OCI-LY1 (cell line): ENCODE data around the gene PHACTR4.
"Not testable (repeated sequence)": the region's sequence is repeated elsewhere in the genome, so short reads cannot be mapped to it uniquely, and the experiment has no call there.

Source experiments
- H2AFZ ChIP-seq: fragments of 200-600 bp; sonication (generic), shearing (Covaris generic); 2 replicates; pipeline ENCODE4 v1.6.0; 2014; ENCODE audit warnings: antibody characterized with exemption, mild to moderate bottlenecking, low read length
- H3F3A ChIP-seq: fragments of 200-600 bp; sonication (generic), shearing (Covaris generic); 2 replicates; pipeline ENCODE4 v1.6.0; 2014; ENCODE audit warnings: mild to moderate bottlenecking, antibody characterized with exemption, low read length, moderate library complexity; ENCODE audit not compliant: insufficient read depth
- H3K27ac ChIP-seq: fragments of 200-600 bp; sonication (generic); 2 replicates; pipeline ENCODE4 v1.5.1; 2014; ENCODE audit warnings: low read length, mixed run types, mild to moderate bottlenecking, low read depth; ENCODE audit not compliant: poor library complexity, severe bottlenecking
- H3K27me3 ChIP-seq: fragments of 200-600 bp; sonication (generic); 2 replicates; pipeline ENCODE4 v1.6.0; 2014; ENCODE audit warnings: antibody characterized with exemption, mild to moderate bottlenecking, low read length, moderate library complexity; ENCODE audit not compliant: insufficient read depth
- H3K36me3 ChIP-seq: fragments of 200-600 bp; sonication (generic); 2 replicates; pipeline ENCODE4 v1.6.1; 2014; ENCODE audit warnings: mild to moderate bottlenecking, antibody characterized with exemption, low read length, moderate library complexity, mixed read lengths; ENCODE audit not compliant: insufficient read depth
- H3K4me1 ChIP-seq: fragments of 200-600 bp; sonication (generic); 2 replicates; pipeline ENCODE4 v1.5.1; 2014; ENCODE audit warnings: mild to moderate bottlenecking, low read length, moderate library complexity; ENCODE audit not compliant: insufficient read depth, severe bottlenecking
- H3K4me2 ChIP-seq: fragments of 200-600 bp; sonication (generic), shearing (Covaris generic); 2 replicates; pipeline ENCODE4 v1.6.1; 2014; ENCODE audit warnings: low read length
- H3K4me3 ChIP-seq: fragments of 200-600 bp; sonication (generic); 2 replicates; pipeline ENCODE4 v1.5.1; 2014; ENCODE audit warnings: low read length, low read depth, mild to moderate bottlenecking, mixed read lengths; ENCODE audit not compliant: poor library complexity, severe bottlenecking
- H3K79me2 ChIP-seq: fragments of 200-600 bp; shearing (Covaris generic); 2 replicates; pipeline ENCODE4 v1.6.1; 2016; ENCODE audit warnings: mixed run types, low read length, mixed read lengths; ENCODE audit not compliant: insufficient read depth
- H3K9ac ChIP-seq: fragments of 200-600 bp; sonication (generic), shearing (Covaris generic); 2 replicates; pipeline ENCODE4 v1.6.1; 2014; ENCODE audit warnings: mild to moderate bottlenecking, low read length, mixed read lengths
- H3K9me2 ChIP-seq: fragments of 200-600 bp; sonication (generic), shearing (Covaris generic); 2 replicates; pipeline ENCODE4 v1.6.1; 2014; ENCODE audit warnings: low read depth, mild to moderate bottlenecking, low read length, mixed read lengths
- H3K9me3 ChIP-seq: fragments of 200-600 bp; shearing (Covaris generic); 2 replicates; pipeline ENCODE4 v1.6.1; 2014; ENCODE audit warnings: low read length, mixed read lengths
- H4K20me1 ChIP-seq: fragments of 200-600 bp; sonication (generic), shearing (Covaris generic); 2 replicates; pipeline ENCODE4 v1.6.0; 2016; ENCODE audit warnings: mild to moderate bottlenecking, low read length; ENCODE audit not compliant: insufficient read depth
- EZH2 ChIP-seq: fragments of 200-600 bp; sonication (generic), shearing (Covaris generic); IDR thresholded peaks from 2 replicates; pipeline ENCODE4 v1.8.0; 2017; ENCODE audit warnings: borderline replicate concordance, mixed run types, mild to moderate bottlenecking, antibody characterized with exemption, low read length, moderate library complexity, mixed read lengths
- TF ChIP-seq, protein P1 (sequence below): fragments of 200-600 bp; sonication (generic), shearing (Covaris generic); IDR thresholded peaks from 2 replicates; pipeline ENCODE4 v1.5.1; 2017; ENCODE audit warnings: mild to moderate bottlenecking, antibody characterized with exemption, low read length, moderate library complexity, mixed read lengths

The PHACTR4 gene

DNA sequence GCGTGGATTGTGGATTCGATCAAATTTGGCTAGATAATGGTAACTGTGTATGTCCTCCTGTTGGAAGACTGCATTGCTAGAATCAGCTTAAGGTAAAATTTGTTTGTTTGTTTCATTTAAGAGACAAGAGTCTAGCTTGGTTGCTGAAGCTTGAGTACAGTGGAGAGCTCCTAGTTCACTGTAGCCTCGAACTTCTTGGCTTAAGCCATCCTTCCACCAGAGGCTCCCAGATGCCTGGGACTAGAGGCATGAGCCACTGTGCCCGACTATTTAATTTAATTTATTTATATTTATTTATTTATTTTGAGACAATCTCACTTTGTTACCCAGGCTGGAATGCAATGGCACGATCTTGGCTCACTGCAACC is 1.5 kb downstream of the PHACTR4 start:
- H3K9me2 ChIP-seq, result no peaks in the 10 kb centered on the region
- H2AFZ ChIP-seq, result no peak overlapping the region
- H3K36me3 ChIP-seq, result no peaks in the 10 kb centered on the region
- H3K27me3 ChIP-seq, result no peaks in the 10 kb centered on the region
- peak overlapping the region; percentile 80 for H3K4me2 ChIP-seq
- no peak overlapping the region for H3K27ac ChIP-seq
- peaks cover 23% of the 10 kb centered on the region for H3K79me2 ChIP-seq
- no peaks in the 10 kb centered on the region for H4K20me1 ChIP-seq
- no peaks in the 10 kb centered on the region for H3F3A ChIP-seq
- TF ChIP-seq, protein P1, sequence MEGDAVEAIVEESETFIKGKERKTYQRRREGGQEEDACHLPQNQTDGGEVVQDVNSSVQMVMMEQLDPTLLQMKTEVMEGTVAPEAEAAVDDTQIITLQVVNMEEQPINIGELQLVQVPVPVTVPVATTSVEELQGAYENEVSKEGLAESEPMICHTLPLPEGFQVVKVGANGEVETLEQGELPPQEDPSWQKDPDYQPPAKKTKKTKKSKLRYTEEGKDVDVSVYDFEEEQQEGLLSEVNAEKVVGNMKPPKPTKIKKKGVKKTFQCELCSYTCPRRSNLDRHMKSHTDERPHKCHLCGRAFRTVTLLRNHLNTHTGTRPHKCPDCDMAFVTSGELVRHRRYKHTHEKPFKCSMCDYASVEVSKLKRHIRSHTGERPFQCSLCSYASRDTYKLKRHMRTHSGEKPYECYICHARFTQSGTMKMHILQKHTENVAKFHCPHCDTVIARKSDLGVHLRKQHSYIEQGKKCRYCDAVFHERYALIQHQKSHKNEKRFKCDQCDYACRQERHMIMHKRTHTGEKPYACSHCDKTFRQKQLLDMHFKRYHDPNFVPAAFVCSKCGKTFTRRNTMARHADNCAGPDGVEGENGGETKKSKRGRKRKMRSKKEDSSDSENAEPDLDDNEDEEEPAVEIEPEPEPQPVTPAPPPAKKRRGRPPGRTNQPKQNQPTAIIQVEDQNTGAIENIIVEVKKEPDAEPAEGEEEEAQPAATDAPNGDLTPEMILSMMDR, result no peak
- no peak for TF ChIP-seq EZH2
- H3K4me3 ChIP-seq, result peak overlapping the region; percentile 81
- peaks cover 32% of the 10 kb centered on the region for H3K4me1 ChIP-seq
- peak overlapping the region; percentile 91 for H3K9ac ChIP-seq
- no peaks in the 10 kb centered on the region for H3K9me3 ChIP-seq

- not testable (repeated sequence) for H3K9ac ChIP-seq, H3K9me3 ChIP-seq, H3K4me2 ChIP-seq, H3K36me3 ChIP-seq, H2AFZ ChIP-seq, H3K27me3 ChIP-seq, H3K9me2 ChIP-seq, H4K20me1 ChIP-seq, H3F3A ChIP-seq, H3K4me3 ChIP-seq
- Histone ChIP-seq H3K4me1 (peaks cover 36% of the 10 kb centered on the region), H3K79me2 (peaks cover 23% of the 10 kb centered on the region), H3K27ac (peak overlapping the region; percentile 13)
Observed at GRCh38 chr1:28373450-28373849, 3.9 kb downstream of the PHACTR4 start.

DNA sequence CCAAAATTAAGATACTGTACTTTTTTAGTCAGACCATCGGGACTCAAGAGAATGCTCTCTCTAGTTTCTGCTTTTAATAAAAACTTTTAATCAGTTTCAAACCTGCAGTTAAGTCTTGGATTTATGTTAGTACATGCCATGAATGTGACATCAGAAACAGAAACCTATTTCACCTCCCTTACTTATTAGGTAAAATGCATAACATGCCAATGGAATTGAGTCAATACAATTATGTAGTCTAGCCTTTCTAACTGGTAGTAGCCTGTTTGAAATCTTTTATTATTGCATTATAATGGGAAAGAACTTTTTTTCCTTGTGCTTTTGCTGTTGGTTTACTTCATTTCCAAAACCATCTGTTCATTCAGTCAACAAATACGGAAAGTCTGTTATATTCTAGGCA is 4.8 kb downstream of the PHACTR4 start:
- Histone ChIP-seq H3K4me2 (no peak overlapping the region), H3F3A (no peaks in the 10 kb centered on the region), H3K9me2 (no peaks in the 10 kb centered on the region), H3K79me2 (peaks cover 23% of the 10 kb centered on the region), H4K20me1 (no peaks in the 10 kb centered on the region), H2AFZ (no peak overlapping the region), H3K4me1 (peaks cover 38% of the 10 kb centered on the region), H3K9me3 (no peaks in the 10 kb centered on the region), H3K36me3 (no peaks in the 10 kb centered on the region), H3K4me3 (no peak overlapping the region), H3K27ac (peak overlapping the region; percentile 13), H3K27me3 (no peaks in the 10 kb centered on the region), H3K9ac (no peak overlapping the region)
- TF ChIP-seq EZH2, result no peak
- TF ChIP-seq, protein P1, result no peak

GRCh38 chr1:28375598-28375997 is 6.1 kb downstream of the PHACTR4 start:
- H3K27me3 ChIP-seq, H3K9me3 ChIP-seq, H3K9me2 ChIP-seq, H2AFZ ChIP-seq, H3K9ac ChIP-seq, H4K20me1 ChIP-seq, H3K36me3 ChIP-seq, H3K27ac ChIP-seq, H3K4me3 ChIP-seq, H3F3A ChIP-seq, H3K4me2 ChIP-seq: not testable (repeated sequence)
- Histone ChIP-seq H3K4me1 (peaks cover 34% of the 10 kb centered on the region), H3K79me2 (peaks cover 19% of the 10 kb centered on the region)

DNA sequence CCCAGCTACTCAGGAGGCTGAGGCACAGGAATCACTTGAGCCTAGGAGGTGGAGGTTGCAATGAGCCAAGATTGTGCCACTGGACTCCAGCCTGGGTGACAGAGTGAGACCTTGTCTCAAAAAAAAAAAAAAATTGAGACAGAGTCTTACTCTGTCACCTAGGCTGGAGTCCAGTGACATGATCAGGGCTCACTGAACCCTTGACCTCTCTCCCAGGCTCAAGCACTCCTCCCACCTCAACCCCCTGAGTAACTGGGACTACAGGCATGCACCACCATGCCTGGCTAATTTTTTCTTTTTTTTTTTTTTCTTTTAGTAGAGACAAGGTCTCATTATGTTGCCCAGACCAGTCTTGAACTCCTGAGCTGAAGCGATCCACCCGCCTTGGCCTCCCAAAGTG is 6.7 kb downstream of the PHACTR4 start:
- H3K27me3 ChIP-seq, H3K36me3 ChIP-seq, H2AFZ ChIP-seq, H3K9ac ChIP-seq, H3K4me3 ChIP-seq, H3F3A ChIP-seq, H3K9me2 ChIP-seq, H3K27ac ChIP-seq, H3K4me2 ChIP-seq, H3K9me3 ChIP-seq, H4K20me1 ChIP-seq: not testable (repeated sequence)
- Histone ChIP-seq H3K4me1 (peaks cover 29% of the 10 kb centered on the region), H3K79me2 (peaks cover 13% of the 10 kb centered on the region)
